IMR-90 (cell line): Measurements from ENCODE around the gene SERPINA12. TPM values are rescaled to one million over a fixed set of nuclear protein-coding genes. Genes with fewer than 3 reads are reported as not detected.

Experiments
- ATAC-seq: fragments of 200-7000 bp; cut with Tn5 transposase; 2 replicates; pipeline ENCODE4 v1.9.1; 2020; ENCODE audit warnings: low read depth, mild to moderate bottlenecking, moderate library complexity
- BruUV-seq: library from RNA; stranded (reverse); fragments of 400-500 nt; replicated peaks from 2 replicates; lab custom pipeline; 2021; lab: Mats Ljungman, UMichigan
- CTCF ChIA-PET: fragments of 300-600 bp; formaldehyde crosslinking; extraction: SDS; loops from one replicate; lab custom pipeline; 2021; ENCODE audit warnings: antibody characterized with exemption; lab: Yijun Ruan, JAX
- POLR2A ChIA-PET: fragments of 300-600 bp; sonication (Branson Sonifier 250); formaldehyde crosslinking; loops from one replicate; lab custom pipeline; 2022; ENCODE audit warnings: antibody characterized with exemption; ENCODE audit not compliant: unreplicated experiment; lab: Charles Lee
- DNase-seq: peaks from one replicate; pipeline ENCODE4 v3.0.0; 2013
- H2AFZ ChIP-seq: replicated peaks from 2 replicates; pipeline ENCODE3; 2013; ENCODE audit warnings: low read length, mild to moderate bottlenecking; ENCODE audit not compliant: poor library complexity
- H2AK5ac ChIP-seq: 2 replicates; pipeline ENCODE4 v1.6.1; 2013; ENCODE audit warnings: low read depth, low read length, inconsistent platforms
- H2AK9ac ChIP-seq: replicated peaks from 2 replicates; pipeline ENCODE3; 2013; ENCODE audit warnings: mild to moderate bottlenecking, low read depth, low read length, moderate library complexity; ENCODE audit not compliant: poor library complexity
- H2BK120ac ChIP-seq: 2 replicates; pipeline ENCODE4 v1.6.1; 2013; ENCODE audit warnings: low read depth, low read length, inconsistent platforms
- H2BK15ac ChIP-seq: 3 replicates; pipeline ENCODE4 v1.6.1; 2013; ENCODE audit warnings: low read depth, low read length, inconsistent platforms
- H2BK20ac ChIP-seq: 2 replicates; pipeline ENCODE4 v1.6.1; 2013; ENCODE audit warnings: low read depth, mild to moderate bottlenecking, inconsistent platforms, low read length, moderate library complexity
- H2BK5ac ChIP-seq: 2 replicates; pipeline ENCODE4 v1.6.1; 2013; ENCODE audit warnings: mild to moderate bottlenecking, low read depth, low read length, inconsistent platforms; ENCODE audit not compliant: poor library complexity, severe bottlenecking
- H3K14ac ChIP-seq: replicated peaks from 2 replicates; pipeline ENCODE4 v1.6.1; 2013; ENCODE audit warnings: low read depth, low read length, inconsistent platforms
- H3K18ac ChIP-seq: 2 replicates; pipeline ENCODE4 v1.6.1; 2013; ENCODE audit warnings: low read depth, low read length, control low read depth
- H3K23ac ChIP-seq: 2 replicates; pipeline ENCODE4 v1.6.1; 2013; ENCODE audit warnings: low read depth, low read length, inconsistent platforms
- H3K27ac ChIP-seq: 2 replicates; pipeline ENCODE4 v1.5.1; 2013; ENCODE audit warnings: mild to moderate bottlenecking, control low read depth, low read length; ENCODE audit not compliant: insufficient read depth
- H3K27me3 ChIP-seq: 2 replicates; pipeline ENCODE4 v1.6.1; 2013; ENCODE audit warnings: low read length; ENCODE audit not compliant: control insufficient read depth, insufficient read depth
- H3K36me3 ChIP-seq: 2 replicates; pipeline ENCODE4 v1.6.1; 2013; ENCODE audit warnings: low read length, mixed read lengths; ENCODE audit not compliant: control insufficient read depth, insufficient read depth
- H3K4ac ChIP-seq: 2 replicates; pipeline ENCODE4 v1.6.1; 2013; ENCODE audit warnings: low read depth, low read length, inconsistent platforms
- H3K4me1 ChIP-seq: 2 replicates; pipeline ENCODE4 v1.6.1; 2013; ENCODE audit warnings: low read length, mixed read lengths; ENCODE audit not compliant: control insufficient read depth, insufficient read depth
- H3K4me2 ChIP-seq: 2 replicates; pipeline ENCODE4 v1.6.1; 2013; ENCODE audit warnings: low read depth, mild to moderate bottlenecking, control low read depth, low read length, moderate library complexity
- H3K4me3 ChIP-seq: 2 replicates; pipeline ENCODE4 v1.5.1; 2013; ENCODE audit warnings: low read depth, mild to moderate bottlenecking, control low read depth, low read length, moderate library complexity; ENCODE audit not compliant: insufficient read depth
- H3K56ac ChIP-seq: 2 replicates; pipeline ENCODE4 v1.6.1; 2013; ENCODE audit warnings: low read length, inconsistent platforms; ENCODE audit not compliant: insufficient read depth; ENCODE audit errors: extremely low read depth
- H3K79me1 ChIP-seq, 2 experiments: 2 replicates each; pipeline ENCODE4 v1.6.1; 2013; ENCODE audit warnings: low read length in 2 of 2, inconsistent platforms in 1 of 2, low read depth in 1 of 2
- H3K9ac ChIP-seq: 2 replicates; pipeline ENCODE4 v1.6.1; 2013; ENCODE audit warnings: low read depth, low read length, control low read depth
- H3K9me1 ChIP-seq: 2 replicates; pipeline ENCODE4 v1.6.1; 2013; ENCODE audit warnings: low read length, inconsistent platforms; ENCODE audit not compliant: insufficient read depth
- H3K9me3 ChIP-seq: 2 replicates; pipeline ENCODE4 v1.6.1; 2013; ENCODE audit warnings: low read length; ENCODE audit not compliant: control insufficient read depth, insufficient read depth
- H4K20me1 ChIP-seq: 2 replicates; pipeline ENCODE4 v1.6.1; 2013; ENCODE audit warnings: low read length, inconsistent platforms; ENCODE audit not compliant: insufficient read depth
- H4K5ac ChIP-seq: 2 replicates; pipeline ENCODE4 v1.6.1; 2013; ENCODE audit warnings: mild to moderate bottlenecking, low read depth, low read length, control low read depth
- H4K8ac ChIP-seq, 2 experiments: 2 replicates each; pipeline ENCODE4 v1.6.1; 2013; ENCODE audit warnings: low read depth in 2 of 2, low read length in 2 of 2, control low read depth in 1 of 2, inconsistent platforms in 1 of 2
- H4K91ac ChIP-seq: 2 replicates; pipeline ENCODE4 v1.6.1; 2013; ENCODE audit warnings: low read depth, low read length, inconsistent platforms; ENCODE audit not compliant: insufficient read depth
- BHLHE40 ChIP-seq: fragments of 150-350 bp; IDR thresholded peaks from 2 replicates; pipeline ENCODE4 v1.6.1; 2016; ENCODE audit warnings: mild to moderate bottlenecking, low read depth, low read length
- CEBPB ChIP-seq: IDR thresholded peaks from 2 replicates; pipeline ENCODE4 v1.6.1; 2012; ENCODE audit warnings: low read depth, low read length, improper control_type of control experiment
- FOS ChIP-seq: fragments of 150-350 bp; IDR thresholded peaks from 2 replicates; pipeline ENCODE4 v1.6.1; 2016; ENCODE audit warnings: low read depth, low read length
- MAFK ChIP-seq: IDR thresholded peaks from 2 replicates; pipeline ENCODE4 v1.6.1; 2012; ENCODE audit warnings: low read depth, low read length, improper control_type of control experiment
- MAZ ChIP-seq: IDR thresholded peaks from 2 replicates; pipeline ENCODE4 v1.6.1; 2012; ENCODE audit warnings: low read depth, mild to moderate bottlenecking, low read length, improper control_type of control experiment, moderate library complexity, borderline replicate concordance
- MXI1 ChIP-seq: IDR thresholded peaks from 2 replicates; pipeline ENCODE4 v1.6.1; 2012; ENCODE audit warnings: low read depth, mild to moderate bottlenecking, low read length, moderate library complexity, borderline replicate concordance
- NFE2L2 ChIP-seq: fragments of 150-350 bp; IDR thresholded peaks from 2 replicates; pipeline ENCODE4 v1.6.1; 2016; ENCODE audit warnings: low read depth, mild to moderate bottlenecking, low read length
- POLR2A ChIP-seq: IDR thresholded peaks from 2 replicates; pipeline ENCODE4 v1.6.1; 2012; ENCODE audit warnings: mild to moderate bottlenecking, low read depth, low read length
- RAD21 ChIP-seq: IDR thresholded peaks from 2 replicates; pipeline ENCODE4 v1.6.1; 2012; ENCODE audit warnings: low read length, improper control_type of control experiment
- RCOR1 ChIP-seq: IDR thresholded peaks from 2 replicates; pipeline ENCODE4 v1.6.1; 2012; ENCODE audit warnings: mild to moderate bottlenecking, low read length, improper control_type of control experiment; ENCODE audit not compliant: insufficient replicate concordance
- RFX5 ChIP-seq: IDR thresholded peaks from 2 replicates; pipeline ENCODE4 v1.8.0; 2012; ENCODE audit warnings: low read depth, mild to moderate bottlenecking, low read length, moderate library complexity
- SMC3 ChIP-seq: fragments of 150-350 bp; IDR thresholded peaks from 2 replicates; pipeline ENCODE4 v1.6.1; 2016; ENCODE audit warnings: low read depth, mild to moderate bottlenecking, antibody characterized with exemption, low read length, moderate library complexity
- WGBS, 2 experiments: methylation state at CpG; one replicate each; pipeline versions ENCODE4 v1.1.5 to v1.1.7; 2013; ENCODE audit warnings: missing lambda C conversion rate in 2 of 2; ENCODE audit not compliant: insufficient read length in 1 of 2; ENCODE audit errors: extremely low coverage in 2 of 2; 5-methylcytosine and 5-hydroxymethylcytosine counted together
- dilution Hi-C: fragments of 300-500 bp; cut with HindIII; formaldehyde crosslinking; loops from one replicate; pipeline ENCODE4 v1.14.3; 2018; ENCODE audit warnings: low sequenced_read_pairs; ENCODE audit not compliant: unreplicated experiment
- in situ Hi-C: fragments of 300-500 bp; cut with MboI; formaldehyde crosslinking; loops from 3 replicates; pipeline ENCODE4 v1.14.3; 2019; ENCODE audit warnings: low sequenced_read_pairs, inconsistent platforms, mixed read lengths
- intact Hi-C: fragments of 100-400 bp; cut with micrococcal nuclease; formaldehyde crosslinking; loops from 2 replicates; pipeline ENCODE4 v1.10.0; 2022
- polyA plus RNA-seq, 3 experiments: library from polyadenylated mRNA; depleted of rRNA; stranded (reverse); fragments of >200 nt; gene quantifications; 2 replicates each; pipeline ENCODE4 v1.2.3, GENCODE V29; 2012; ENCODE audit warnings: low replicate concordance in 1 of 3
- total RNA-seq: library from RNA; depleted of rRNA; stranded (reverse); fragments of >200 nt; gene quantifications from 2 replicates; pipeline ENCODE4 v1.2.3, GENCODE V29; 2012
- TF ChIP-seq, protein P1 (sequence below): fragments of 150-350 bp; IDR thresholded peaks from 2 replicates; pipeline ENCODE4 v1.6.1; 2017; ENCODE audit warnings: mild to moderate bottlenecking, antibody characterized with exemption, low read length, low read depth
- TF ChIP-seq, protein P2 (sequence below): conservative IDR thresholded peaks from 2 replicates; pipeline ENCODE4 v1.5.1; 2012; ENCODE audit warnings: mild to moderate bottlenecking, low read depth, low read length, improper control_type of control experiment

SERPINA12 gene
- total and polyA plus RNA-seq, 2 of the 4 experiments (the other 2 are of a cell fraction) = not detected

DNA sequence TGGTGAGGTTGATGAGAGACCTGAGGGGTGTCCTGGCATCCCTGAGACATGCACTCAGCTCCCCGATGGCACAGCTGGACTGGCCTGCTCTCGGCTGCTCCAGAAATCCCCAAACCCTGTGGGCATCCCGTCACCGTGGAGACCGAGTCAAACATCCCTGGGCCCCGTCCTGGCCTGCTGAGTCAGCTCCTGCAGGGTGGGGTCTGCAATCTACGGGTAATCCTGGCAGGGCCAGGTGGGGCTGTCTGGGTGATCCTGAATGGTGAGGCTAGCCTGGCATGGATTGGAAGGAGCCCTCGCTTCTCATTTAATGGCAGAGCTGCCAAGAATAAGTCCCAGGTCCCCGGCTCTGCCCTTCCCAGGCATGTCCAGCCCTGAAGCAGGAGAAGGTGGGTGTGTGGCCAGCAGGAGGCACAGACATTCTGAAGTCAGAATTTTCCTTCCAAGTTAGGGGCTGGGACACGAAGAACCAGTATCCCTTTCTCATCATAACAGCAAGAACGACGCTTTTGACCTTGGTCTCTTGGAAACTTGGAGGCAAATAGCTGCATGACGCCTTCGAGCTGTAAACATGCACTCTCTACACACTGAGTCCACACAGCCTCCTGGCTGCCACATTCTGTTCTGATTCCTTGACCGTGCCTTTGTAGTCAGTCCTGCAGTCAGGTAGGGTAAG, 34.3 kb upstream of the SERPINA12 start:
- intact Hi-C loops = no loop called here
- H3K4me3 ChIP-seq = no peak overlapping the region
- H3K27me3 ChIP-seq = no peaks in the 10 kb centered on the region
- H2AFZ ChIP-seq = no peak overlapping the region
- H3K23ac ChIP-seq = no peak overlapping the region
- H3K4ac ChIP-seq = no peak overlapping the region
- DNase-seq (no peak), ATAC-seq (no peak)
- H3K27ac ChIP-seq = no peak overlapping the region
- H3K9ac ChIP-seq = no peak overlapping the region
- H4K5ac ChIP-seq = no peak overlapping the region
- ChIA-PET POLR2A (no interaction called here), CTCF (interaction anchor here (0.8 kb wide), 1 partner anchor 120 kb away, joined by 3 read pairs; no protein-coding TSS in a partner anchor)
- no peak overlapping the region for H3K14ac ChIP-seq
- no peak overlapping the region for H2AK9ac ChIP-seq
- dilution Hi-C loops = no loop called here
- no peak overlapping the region for H4K91ac ChIP-seq
- H3K4me1 ChIP-seq = no peaks in the 10 kb centered on the region
- no peak overlapping the region for H2BK120ac ChIP-seq
- H2BK15ac ChIP-seq = no peak overlapping the region
- no peaks in the 10 kb centered on the region for H3K36me3 ChIP-seq
- BruUV-seq = no TSS peak
- H3K18ac ChIP-seq = no peak overlapping the region
- H2BK5ac ChIP-seq = no peak overlapping the region
- TF ChIP-seq, protein P1, sequence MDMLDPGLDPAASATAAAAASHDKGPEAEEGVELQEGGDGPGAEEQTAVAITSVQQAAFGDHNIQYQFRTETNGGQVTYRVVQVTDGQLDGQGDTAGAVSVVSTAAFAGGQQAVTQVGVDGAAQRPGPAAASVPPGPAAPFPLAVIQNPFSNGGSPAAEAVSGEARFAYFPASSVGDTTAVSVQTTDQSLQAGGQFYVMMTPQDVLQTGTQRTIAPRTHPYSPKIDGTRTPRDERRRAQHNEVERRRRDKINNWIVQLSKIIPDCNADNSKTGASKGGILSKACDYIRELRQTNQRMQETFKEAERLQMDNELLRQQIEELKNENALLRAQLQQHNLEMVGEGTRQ = no peak
- TF ChIP-seq RCOR1 = no peak
- TF ChIP-seq NFE2L2 = no peak
- TF ChIP-seq, protein P2, sequence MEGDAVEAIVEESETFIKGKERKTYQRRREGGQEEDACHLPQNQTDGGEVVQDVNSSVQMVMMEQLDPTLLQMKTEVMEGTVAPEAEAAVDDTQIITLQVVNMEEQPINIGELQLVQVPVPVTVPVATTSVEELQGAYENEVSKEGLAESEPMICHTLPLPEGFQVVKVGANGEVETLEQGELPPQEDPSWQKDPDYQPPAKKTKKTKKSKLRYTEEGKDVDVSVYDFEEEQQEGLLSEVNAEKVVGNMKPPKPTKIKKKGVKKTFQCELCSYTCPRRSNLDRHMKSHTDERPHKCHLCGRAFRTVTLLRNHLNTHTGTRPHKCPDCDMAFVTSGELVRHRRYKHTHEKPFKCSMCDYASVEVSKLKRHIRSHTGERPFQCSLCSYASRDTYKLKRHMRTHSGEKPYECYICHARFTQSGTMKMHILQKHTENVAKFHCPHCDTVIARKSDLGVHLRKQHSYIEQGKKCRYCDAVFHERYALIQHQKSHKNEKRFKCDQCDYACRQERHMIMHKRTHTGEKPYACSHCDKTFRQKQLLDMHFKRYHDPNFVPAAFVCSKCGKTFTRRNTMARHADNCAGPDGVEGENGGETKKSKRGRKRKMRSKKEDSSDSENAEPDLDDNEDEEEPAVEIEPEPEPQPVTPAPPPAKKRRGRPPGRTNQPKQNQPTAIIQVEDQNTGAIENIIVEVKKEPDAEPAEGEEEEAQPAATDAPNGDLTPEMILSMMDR = no peak
- TF ChIP-seq MAZ = no peak
- no peak for TF ChIP-seq CEBPB
- TF ChIP-seq SMC3 = no peak
- no peak for TF ChIP-seq POLR2A
- no peak for TF ChIP-seq BHLHE40
- no peak for TF ChIP-seq MAFK
- no peak for TF ChIP-seq MXI1
- no peak for TF ChIP-seq FOS
- TF ChIP-seq RFX5 = no peak
- no peak for TF ChIP-seq RAD21
- in situ Hi-C loops = no loop called here
- H3K9me3 ChIP-seq = 0 out of 2 replicates have a peak, but pooled peaks cover 4% of the 10 kb centered on the region
- no peaks in the 10 kb centered on the region for H3K9me1 ChIP-seq
- WGBS, 2 experiments = no CpG with 5 or more reads among the region's 15 CpGs
- H3K4me2 ChIP-seq = no peak overlapping the region
- H4K8ac ChIP-seq = no peak overlapping the region
- H4K20me1 ChIP-seq = no peaks in the 10 kb centered on the region
- H2BK20ac ChIP-seq = no peak overlapping the region
- no peak overlapping the region for H2AK5ac ChIP-seq
- no peak overlapping the region for H3K56ac ChIP-seq
- no peaks in the 10 kb centered on the region for H3K79me1 ChIP-seq
